Astrocyte (in vitro differentiated cells and primary cell): Measurements from ENCODE around the gene MYH10.

ENCODE experiments used
- CTCF ChIP-seq: IDR thresholded peaks from 2 replicates; pipeline ENCODE4 v1.5.1; 2011; ENCODE audit warnings: low read depth, mild to moderate bottlenecking, inconsistent platforms, low read length, moderate library complexity; ENCODE audit not compliant: insufficient read depth
- EZH2 ChIP-seq: IDR thresholded peaks from 2 replicates; pipeline ENCODE4 v1.6.1; 2012; ENCODE audit warnings: mild to moderate bottlenecking, low read length, inconsistent platforms; ENCODE audit not compliant: insufficient read depth

DNA sequence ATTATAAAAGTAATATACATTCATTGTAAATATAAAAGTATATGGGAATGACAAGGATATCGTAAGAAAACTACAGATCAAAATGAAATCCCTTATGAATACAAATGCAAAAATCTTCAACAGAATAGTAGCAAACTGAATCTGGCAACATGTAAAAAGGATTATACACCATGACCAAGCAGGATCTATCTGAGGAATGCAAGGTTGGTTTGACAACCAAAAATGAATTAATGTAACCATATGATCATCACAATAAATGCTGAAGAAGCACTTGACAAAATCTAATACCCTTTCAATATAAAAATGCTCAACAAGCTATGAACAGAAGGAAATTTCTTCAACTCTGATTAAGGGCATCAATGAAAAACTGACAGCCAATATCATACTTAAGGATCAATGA is 146.1 kb downstream of the MYH10 start:
- TF ChIP-seq CTCF (no peak), EZH2 (no peak)
